GM12892 (cell line): Measurements from ENCODE around the gene TREML2.

Experiments
- POLR2A ChIP-seq: IDR thresholded peaks from 2 replicates; pipeline ENCODE4 v1.6.1; 2011; ENCODE audit warnings: low read depth, low read length, control low read depth
- POLR2AphosphoS5 ChIP-seq: IDR thresholded peaks from 2 replicates; pipeline ENCODE4 v1.6.1; 2011; ENCODE audit warnings: low read depth, low read length, control low read depth

GRCh38 chr6:41193884-41194283 is 7.1 kb downstream of the TREML2 start:
- TF ChIP-seq POLR2AphosphoS5 (no peak), POLR2A (no peak)
